Effector memory CD4-positive, alpha-beta T cell (primary cell): ENCODE measurements around the gene VWA3A.

Experiments used
- DNase-seq, 3 donors: peaks; one replicate each; pipeline ENCODE4 v3.0.0-alpha.2; 2020
- H3K27ac ChIP-seq: 2 replicates; pipeline ENCODE4 v1.7.0; 2013; ENCODE audit warnings: mild to moderate bottlenecking, low read length, moderate library complexity; ENCODE audit not compliant: insufficient read depth, poor library complexity, severe bottlenecking
- H3K27me3 ChIP-seq: replicated peaks from 2 replicates; pipeline ENCODE4 v1.7.0; 2013; ENCODE audit warnings: mild to moderate bottlenecking, low read length; ENCODE audit not compliant: insufficient read depth, control insufficient read depth, poor library complexity, severe bottlenecking
- H3K36me3 ChIP-seq: 2 replicates; pipeline ENCODE4 v1.7.0; 2013; ENCODE audit warnings: mild to moderate bottlenecking, low read length, moderate library complexity; ENCODE audit not compliant: control insufficient read depth, insufficient read depth
- H3K4me1 ChIP-seq: 2 replicates; pipeline ENCODE4 v1.7.0; 2013; ENCODE audit warnings: low read length, mild to moderate bottlenecking; ENCODE audit not compliant: control insufficient read depth, insufficient read depth, poor library complexity, severe bottlenecking
- H3K4me3 ChIP-seq: 2 replicates; pipeline ENCODE4 v1.7.0; 2013; ENCODE audit warnings: low read length, low read depth, mild to moderate bottlenecking; ENCODE audit not compliant: insufficient read depth, poor library complexity, severe bottlenecking
- H3K9me3 ChIP-seq: 2 replicates; pipeline ENCODE4 v1.7.0; 2013; ENCODE audit warnings: mild to moderate bottlenecking, low read length, moderate library complexity; ENCODE audit not compliant: control insufficient read depth

The VWA3A gene

GRCh38 chr16:22081050-22081449 is 11.3 kb upstream of the VWA3A start:
- Histone ChIP-seq H3K27me3 (no peaks in the 10 kb centered on the region), H3K4me3 (no peak overlapping the region), H3K9me3 (no peaks in the 10 kb centered on the region), H3K4me1 (peaks cover 3% of the 10 kb centered on the region), H3K36me3 (no peaks in the 10 kb centered on the region), H3K27ac (no peak overlapping the region)
- no peak for DNase-seq

- no peak for DNase-seq
- no peaks in the 10 kb centered on the region for H3K27me3 ChIP-seq
- H3K36me3 ChIP-seq: no peaks in the 10 kb centered on the region
- no peak overlapping the region for H3K4me3 ChIP-seq
- H3K9me3 ChIP-seq: no peaks in the 10 kb centered on the region
- no peak overlapping the region for H3K27ac ChIP-seq
- H3K4me1 ChIP-seq: no peaks in the 10 kb centered on the region
These were observed 5.9 kb upstream of the VWA3A start for GRCh38 chr16:22086440-22086839.

GRCh38 chr16:22088642-22089041 is 3.7 kb upstream of the VWA3A start:
- no peaks in the 10 kb centered on the region for H3K9me3 ChIP-seq
- DNase-seq: no peak

GRCh38 chr16:22089910-22090309 is 2.4 kb upstream of the VWA3A start:
- no peak overlapping the region for H3K4me3 ChIP-seq
- H3K27me3 ChIP-seq: no peaks in the 10 kb centered on the region
- DNase-seq: no peak

More at GRCh38 chr16:22088642-22089041, 3.7 kb upstream of the VWA3A start:
- H3K27ac ChIP-seq: no peak overlapping the region
- H3K36me3 ChIP-seq: no peaks in the 10 kb centered on the region
- H3K4me1 ChIP-seq: no peaks in the 10 kb centered on the region
- no peaks in the 10 kb centered on the region for H3K27me3 ChIP-seq
- H3K4me3 ChIP-seq: no peak overlapping the region

GRCh38 chr16:22091721-22092120 is 620 bp upstream of the VWA3A start:
- Histone ChIP-seq H3K36me3 (no peaks in the 10 kb centered on the region), H3K4me1 (no peaks in the 10 kb centered on the region), H3K4me3 (no peak overlapping the region), H3K9me3 (no peaks in the 10 kb centered on the region), H3K27ac (no peak overlapping the region), H3K27me3 (no peaks in the 10 kb centered on the region)
- no peak for DNase-seq

More at GRCh38 chr16:22089910-22090309, 2.4 kb upstream of the VWA3A start:
- Histone ChIP-seq H3K4me1 (no peaks in the 10 kb centered on the region), H3K9me3 (no peaks in the 10 kb centered on the region), H3K27ac (no peak overlapping the region), H3K36me3 (no peaks in the 10 kb centered on the region)

GRCh38 chr16:22093331-22093730 is 990 bp downstream of the VWA3A start:
- no peak for DNase-seq
- no peak overlapping the region for H3K4me3 ChIP-seq
- no peaks in the 10 kb centered on the region for H3K36me3 ChIP-seq
- H3K4me1 ChIP-seq: no peaks in the 10 kb centered on the region
- H3K27ac ChIP-seq: no peak overlapping the region
- no peaks in the 10 kb centered on the region for H3K9me3 ChIP-seq
- H3K27me3 ChIP-seq: no peaks in the 10 kb centered on the region

GRCh38 chr16:22093996-22094395 is 1.7 kb downstream of the VWA3A start:
- Histone ChIP-seq H3K4me1 (no peaks in the 10 kb centered on the region), H3K36me3 (no peaks in the 10 kb centered on the region), H3K9me3 (no peaks in the 10 kb centered on the region), H3K27ac (no peak overlapping the region), H3K4me3 (no peak overlapping the region), H3K27me3 (no peaks in the 10 kb centered on the region)
- DNase-seq: no peak

- no peaks in the 10 kb centered on the region for H3K9me3 ChIP-seq
- no peak for DNase-seq
- H3K4me1 ChIP-seq: no peaks in the 10 kb centered on the region
- H3K36me3 ChIP-seq: no peaks in the 10 kb centered on the region
- no peaks in the 10 kb centered on the region for H3K27me3 ChIP-seq
- H3K27ac ChIP-seq: no peak overlapping the region
- H3K4me3 ChIP-seq: no peak overlapping the region
These were observed 6.3 kb downstream of the VWA3A start for GRCh38 chr16:22098405-22099255.

GRCh38 chr16:22099256-22099975 is 7.1 kb downstream of the VWA3A start:
- no peak for DNase-seq
- no peaks in the 10 kb centered on the region for H3K4me1 ChIP-seq
- no peak overlapping the region for H3K27ac ChIP-seq

GRCh38 chr16:22103441-22103840 is 11.1 kb downstream of the VWA3A start:
- DNase-seq: no peak
- H3K4me1 ChIP-seq: no peaks in the 10 kb centered on the region
- no peak overlapping the region for H3K4me3 ChIP-seq
- no peaks in the 10 kb centered on the region for H3K27me3 ChIP-seq
- no peaks in the 10 kb centered on the region for H3K9me3 ChIP-seq
- H3K36me3 ChIP-seq: no peaks in the 10 kb centered on the region
- no peak overlapping the region for H3K27ac ChIP-seq

More at GRCh38 chr16:22099256-22099975, 7.1 kb downstream of the VWA3A start:
- Histone ChIP-seq H3K27me3 (no peaks in the 10 kb centered on the region), H3K36me3 (no peaks in the 10 kb centered on the region), H3K9me3 (no peaks in the 10 kb centered on the region), H3K4me3 (no peak overlapping the region)
